NCI-H1694 treated with DMSO at 0.1 percent for 48 hours (cell line): Measurements from ENCODE around the gene MRPL58.
"Not testable (repeated sequence)": the region's sequence is repeated elsewhere in the genome, so short reads cannot be mapped to it uniquely, and the experiment has no call there.

Source experiments
- DNase-seq: peaks from one replicate; lab custom pipeline; 2025; lab: John Stamatoyannopoulos, UW

MRPL58 gene

DNA sequence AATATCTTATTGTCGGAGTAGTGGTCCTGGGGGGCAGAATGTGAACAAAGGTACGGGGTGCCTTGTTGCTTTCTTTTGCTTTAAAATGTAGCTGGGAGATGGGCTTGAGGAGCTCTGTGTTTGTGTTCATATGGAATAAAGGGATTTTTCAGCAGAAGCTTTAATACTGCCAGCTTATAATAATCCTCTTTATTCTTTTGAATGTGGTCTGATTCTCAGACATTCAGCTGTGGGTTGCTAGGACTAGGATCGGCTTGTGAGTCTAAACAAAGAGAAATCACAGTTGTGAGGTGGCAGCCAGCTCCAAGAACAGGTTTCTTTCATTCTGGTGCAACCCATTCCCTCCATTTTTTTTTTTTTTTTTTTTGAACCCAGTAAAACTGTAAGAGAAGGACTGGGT is 7.2 kb downstream of the MRPL58 start:
- no peak for DNase-seq

DNA sequence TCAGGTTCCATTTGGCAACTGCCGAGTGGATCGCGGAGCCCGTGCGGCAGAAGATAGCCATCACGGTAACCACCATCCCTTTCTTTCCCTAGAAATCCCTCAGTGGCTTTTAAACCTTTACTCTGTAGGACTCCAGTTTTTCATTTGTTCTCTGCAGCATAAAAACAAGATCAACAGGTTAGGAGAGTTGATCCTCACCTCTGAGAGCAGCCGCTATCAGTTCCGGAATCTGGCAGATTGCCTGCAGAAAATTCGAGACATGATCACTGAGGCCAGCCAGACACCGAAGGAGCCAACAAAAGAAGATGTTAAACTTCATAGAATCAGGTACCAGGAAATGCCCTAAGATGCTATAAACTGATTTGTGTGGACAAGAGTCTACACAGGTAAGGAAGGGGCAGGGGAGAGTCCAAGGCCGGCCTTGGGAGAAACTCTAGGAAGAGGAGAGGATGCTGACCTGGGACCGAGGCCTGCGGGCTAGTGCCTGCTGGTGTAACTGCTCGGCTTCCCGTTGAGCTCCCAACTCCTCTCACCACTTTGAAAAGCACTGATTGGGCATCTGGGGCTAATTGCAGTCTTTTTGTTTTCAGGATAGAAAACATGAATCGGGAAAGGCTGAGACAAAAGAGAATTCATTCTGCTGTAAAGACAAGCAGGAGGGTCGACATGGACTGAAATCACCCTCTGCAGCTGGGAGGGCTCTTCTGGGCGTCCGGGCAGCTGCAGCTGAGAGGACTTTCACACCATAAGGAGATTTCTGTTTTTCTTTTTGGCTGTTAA is 8.1 kb downstream of the MRPL58 start:
- no peak for DNase-seq

DNA sequence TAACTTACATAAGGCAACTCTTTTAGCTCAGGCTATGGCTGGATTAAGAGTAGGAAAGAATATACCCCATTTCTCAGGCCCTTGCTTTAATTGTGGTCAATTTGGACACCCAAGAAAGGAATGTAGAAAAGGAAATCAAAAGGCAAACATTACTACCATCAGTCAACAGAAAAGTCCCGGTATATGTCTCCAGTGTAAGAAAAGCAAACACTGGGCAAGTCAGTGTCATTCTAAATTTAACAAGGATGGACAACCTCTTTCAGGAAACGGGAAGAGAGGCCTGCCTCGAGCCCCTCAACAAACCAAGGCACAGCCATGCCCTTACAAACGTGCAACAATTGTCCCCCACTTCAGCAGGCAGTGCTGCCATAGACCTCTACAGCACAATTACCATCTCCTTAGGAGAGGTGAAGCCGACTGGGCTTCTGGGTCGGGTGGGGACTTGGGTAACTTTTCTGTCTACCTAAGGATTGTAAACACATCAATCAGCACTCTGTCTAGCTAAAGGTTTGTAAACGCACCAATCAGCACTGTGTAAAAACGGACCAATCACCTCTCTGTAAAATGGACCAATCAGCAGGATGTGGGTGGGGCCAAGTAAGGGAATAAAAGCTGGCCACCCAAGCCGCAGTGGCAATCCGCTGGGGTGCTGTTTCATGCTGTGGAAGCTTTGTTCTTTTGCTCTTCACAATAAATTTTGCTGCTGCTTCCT is 12.4 kb downstream of the MRPL58 start:
- DNase-seq: no peak

DNA sequence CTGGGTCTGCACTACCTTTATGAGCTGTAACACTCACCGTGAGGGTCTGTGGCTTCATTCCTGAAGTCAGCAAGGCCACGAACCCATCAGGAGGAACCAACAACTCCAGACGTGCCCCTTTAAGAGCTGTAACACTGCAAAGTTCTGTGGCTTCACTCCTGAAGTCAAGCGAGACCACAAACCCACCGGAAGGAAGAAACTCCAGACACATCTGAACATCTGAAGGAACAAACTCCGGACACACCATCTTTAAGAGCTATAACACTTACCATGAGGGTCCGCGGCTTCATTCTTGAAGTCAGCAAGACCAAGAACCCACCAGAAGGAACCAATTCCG is 12.9 kb downstream of the MRPL58 start:
- DNase-seq: not testable (repeated sequence)

DNA sequence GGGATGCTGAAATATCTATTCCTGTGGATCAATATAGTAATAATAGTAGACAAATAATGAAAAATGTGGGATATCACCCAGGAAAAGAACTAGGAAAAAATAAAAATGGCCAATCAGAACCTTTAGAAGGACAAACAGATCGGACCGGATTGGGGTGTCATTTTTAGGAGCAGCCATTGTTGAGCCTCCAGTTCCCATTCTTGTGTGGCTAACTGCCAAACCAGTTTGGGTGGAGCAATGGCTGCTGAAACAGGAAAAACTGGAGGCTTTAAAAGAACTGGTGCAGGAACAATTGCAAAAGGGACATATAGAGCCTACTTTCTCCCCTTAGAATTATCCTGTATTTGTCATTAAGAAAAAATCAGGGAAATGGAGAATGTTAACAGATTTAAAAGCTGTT is 14.2 kb downstream of the MRPL58 start:
- not testable (repeated sequence) for DNase-seq

DNA sequence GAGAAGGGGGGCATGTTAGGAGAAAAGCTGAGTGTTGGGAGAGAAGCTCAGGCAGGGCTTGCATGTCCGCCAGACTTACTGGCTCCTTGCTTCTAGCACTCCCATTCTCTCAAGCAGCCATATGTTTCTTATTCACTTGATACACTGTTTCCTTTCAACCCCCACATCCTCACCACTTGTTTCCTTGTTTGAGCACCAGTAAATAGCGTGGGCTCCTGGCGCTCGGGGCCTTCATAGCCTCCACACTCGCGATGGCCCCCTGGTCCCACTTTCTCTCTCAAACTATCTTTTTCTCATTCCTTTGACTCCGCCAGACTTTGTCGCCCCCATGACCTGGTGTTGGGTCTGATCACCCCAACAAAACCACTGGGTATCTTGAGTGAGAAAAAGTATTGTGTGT is 17.7 kb downstream of the MRPL58 start:
- no peak for DNase-seq

DNA sequence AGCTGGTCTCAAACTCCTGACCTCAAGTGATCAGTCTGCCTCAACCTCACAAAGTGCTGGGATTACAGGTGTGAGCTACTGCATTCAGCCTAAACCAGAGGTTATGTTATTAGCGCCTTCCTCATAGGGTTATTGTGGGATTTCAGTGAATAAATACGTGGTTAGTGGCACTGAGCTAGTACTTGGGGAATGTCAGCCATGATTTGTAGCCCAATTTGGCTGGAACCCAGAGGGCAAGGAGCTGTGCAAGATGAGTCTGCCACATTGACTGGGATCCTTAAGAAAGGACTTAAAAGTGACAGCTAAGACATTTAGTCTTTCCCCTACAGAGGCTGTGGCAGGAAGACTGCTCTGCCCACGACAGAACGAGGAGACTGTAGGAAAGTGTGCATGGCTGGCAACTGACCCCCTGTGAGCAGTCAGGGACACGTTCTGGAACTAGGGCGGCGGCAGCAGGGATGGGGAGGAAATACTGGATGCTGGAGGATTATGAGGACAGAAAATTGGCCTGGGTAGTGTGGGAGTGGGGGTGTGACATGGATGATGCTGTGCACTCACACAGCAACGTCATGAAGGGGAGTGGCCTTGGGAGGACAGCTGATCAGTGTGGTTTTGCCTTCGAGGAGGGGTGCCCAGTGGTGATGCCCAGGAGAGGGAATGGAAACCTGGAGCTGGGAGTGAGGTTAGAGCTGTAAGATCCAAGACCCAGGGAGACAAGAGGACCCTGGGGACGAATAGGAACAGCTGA is 19.7 kb downstream of the MRPL58 start:
- DNase-seq: peak; percentile 39

DNA sequence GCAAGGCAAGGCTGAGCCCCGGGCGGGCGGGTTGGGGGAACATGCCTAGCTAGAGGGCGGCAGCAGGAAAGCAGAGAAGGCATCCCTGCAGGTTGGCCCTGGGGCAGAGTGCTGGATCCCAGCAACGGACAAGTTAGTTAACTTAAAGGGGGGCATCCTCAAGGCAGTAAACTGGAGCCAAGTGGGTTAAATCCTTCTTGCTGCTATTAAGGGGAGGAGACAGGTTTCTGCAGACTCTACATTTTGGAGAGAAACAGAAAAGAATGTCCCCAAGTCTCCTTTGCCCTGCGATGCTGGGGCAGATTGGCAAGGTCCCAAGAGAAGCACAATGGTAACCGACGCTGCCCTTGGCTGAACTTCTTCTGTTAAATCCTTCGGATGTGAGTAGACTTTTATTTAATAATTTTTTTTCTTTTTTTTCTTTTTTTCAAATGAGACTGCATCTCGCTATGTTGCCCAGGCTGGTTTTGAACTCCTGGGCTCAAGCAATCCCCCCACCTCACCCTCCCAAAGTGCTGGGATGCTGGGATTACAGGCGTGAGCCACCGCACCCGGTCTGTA is 20.3 kb downstream of the MRPL58 start:
- DNase-seq: no peak

DNA sequence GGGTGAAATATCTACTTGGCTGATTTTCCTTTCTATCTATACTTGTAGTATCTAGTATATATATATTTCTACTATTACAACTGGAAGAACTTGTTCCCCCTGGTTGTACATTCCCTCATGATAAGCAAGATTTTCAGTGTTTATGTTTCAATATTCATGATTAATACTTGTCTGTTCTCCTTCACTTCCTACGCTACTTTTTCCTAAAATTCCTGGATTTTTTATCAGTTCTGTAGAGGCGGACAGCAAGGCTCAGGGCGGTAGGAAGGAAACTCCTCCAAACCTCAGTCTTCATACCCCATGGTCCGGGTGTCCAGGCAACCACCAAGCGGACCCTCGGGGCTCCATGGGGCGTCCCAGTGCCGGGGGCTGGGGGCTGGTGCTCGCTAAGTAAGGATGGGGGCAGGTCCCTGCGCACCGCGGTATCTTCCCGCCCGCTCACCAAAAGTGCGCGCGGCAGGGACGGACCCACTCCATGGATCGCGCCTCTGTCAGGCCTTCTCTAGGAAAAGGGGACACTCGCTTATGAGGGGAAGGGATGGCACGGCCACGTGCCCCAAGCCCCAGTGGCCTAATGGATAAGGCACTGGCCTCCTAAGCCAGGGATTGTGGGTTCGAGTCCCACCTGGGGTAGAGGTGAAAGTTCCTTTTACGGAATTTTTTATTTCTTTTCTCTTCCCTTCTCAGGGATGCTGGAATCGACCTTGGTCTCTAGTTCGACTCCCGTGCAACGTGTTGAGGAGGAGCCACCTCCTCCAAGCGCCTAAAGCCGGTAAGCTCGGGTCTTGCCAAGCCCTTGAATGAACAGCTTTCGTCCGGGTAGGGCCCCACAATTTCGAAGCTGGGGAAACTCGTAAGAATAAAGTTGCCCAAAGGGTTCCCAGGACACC is 21.1 kb downstream of the MRPL58 start:
- peak; percentile 85 for DNase-seq

DNA sequence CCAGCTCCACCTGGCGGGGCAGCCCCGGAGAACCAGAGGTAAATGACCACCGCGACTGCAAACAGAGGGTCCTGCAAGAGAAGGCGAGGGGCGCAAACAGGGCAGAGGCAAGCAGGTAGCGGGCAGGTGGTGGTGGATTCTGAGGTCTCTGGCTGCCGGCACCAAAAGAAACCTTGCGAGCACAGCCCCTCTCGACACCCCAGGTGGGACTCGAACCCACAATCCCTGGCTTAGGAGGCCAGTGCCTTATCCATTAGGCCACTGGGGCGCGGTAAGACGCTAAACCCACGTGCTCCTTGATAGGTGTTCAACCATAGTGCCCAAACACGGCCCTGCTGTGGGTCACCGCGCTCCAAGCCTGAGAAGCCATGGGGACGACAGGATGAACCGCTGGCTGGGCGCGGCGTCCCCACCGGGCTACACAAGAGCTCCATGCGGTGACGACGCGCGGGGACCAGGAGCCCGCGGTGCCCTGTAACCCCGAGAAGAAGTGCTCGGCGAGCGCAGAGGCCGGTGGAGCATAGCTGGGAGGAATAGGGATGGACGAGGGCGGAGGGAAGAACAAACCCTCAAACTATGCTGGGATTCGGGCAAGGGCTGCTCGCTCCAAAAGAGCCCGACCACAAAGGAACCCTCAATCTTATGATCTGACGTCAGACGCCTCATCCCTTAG is 21.9 kb downstream of the MRPL58 start:
- DNase-seq: peak; percentile 81

DNA sequence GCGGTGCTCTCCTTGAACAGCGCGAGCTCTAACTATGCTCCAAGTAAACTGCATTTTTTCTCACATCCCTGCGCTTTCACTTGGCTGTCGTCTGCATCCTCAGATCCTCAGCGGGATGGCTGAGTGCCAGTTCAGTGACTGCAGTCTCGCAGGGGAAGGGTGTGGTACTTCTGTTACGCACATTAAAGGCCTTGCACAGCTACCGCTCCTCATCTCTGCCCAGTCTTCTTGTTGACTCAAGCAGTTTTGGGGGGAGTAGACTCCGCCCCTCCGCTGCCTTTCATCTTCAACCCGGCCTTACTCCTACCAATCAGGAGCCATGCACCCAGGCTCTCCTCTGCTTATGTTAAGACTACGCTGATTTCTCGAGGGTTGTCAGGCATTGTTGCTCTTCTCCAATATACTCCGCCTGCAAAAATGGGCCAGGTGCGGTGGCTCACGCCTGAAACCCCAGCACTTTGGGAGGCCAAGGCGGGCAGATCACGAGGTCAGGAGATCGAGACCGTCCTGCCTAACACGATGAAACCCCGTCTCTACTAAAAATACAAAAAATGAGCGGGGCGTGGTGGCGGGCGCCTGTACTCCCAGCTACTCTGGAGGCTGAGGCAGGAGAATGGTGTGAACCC is 24.3 kb downstream of the MRPL58 start:
- DNase-seq: no peak

DNA sequence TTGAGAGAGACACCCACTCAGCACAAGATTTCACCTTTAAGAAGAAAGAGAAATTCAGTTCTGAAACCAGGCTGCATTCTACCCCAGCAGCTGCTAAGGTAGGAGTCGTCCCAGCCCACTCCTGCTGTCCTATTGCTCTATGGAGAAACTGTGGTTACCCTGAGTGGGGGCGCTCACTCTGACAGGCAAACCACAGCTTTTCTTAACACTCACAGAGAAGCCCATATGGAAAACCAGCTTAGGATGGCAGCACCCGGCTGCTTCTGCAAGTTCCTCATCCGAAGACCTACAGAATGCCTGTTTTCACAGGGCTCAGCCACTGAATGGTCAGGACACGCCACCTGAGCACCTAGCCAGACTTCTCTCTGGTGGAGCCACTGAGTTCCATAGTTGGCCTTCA is 26.8 kb downstream of the MRPL58 start:
- no peak for DNase-seq

DNA sequence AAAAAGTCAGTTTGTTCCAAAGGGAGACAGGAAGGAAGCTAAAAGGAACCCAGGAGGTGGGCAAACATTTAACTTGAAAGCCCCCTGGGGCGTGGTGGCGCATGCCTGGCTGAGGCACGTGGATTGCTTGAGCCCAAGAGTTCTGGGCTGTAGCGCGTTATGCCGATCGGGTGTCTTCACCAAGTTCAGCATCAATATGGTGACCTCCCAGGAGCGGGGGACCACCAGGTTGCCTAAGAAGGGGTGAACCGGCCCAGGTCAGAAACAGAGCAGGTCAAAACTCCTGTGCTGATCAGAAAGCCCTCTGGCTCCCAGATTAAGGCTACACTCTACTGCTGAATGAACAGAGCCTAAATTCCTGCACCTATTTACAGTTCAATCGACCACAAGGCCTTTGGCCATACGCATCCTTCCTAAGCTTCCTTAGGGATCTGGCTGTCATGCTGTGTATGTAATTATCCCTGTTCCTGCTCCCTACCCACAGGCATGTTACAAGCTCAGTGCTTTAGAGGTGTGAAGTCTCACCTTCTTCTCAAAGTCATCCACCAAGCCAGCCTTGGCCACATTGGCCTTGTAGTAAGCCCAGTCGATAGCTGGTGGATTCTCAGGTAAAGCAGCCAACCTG is 29.3 kb downstream of the MRPL58 start:
- no peak for DNase-seq

DNA sequence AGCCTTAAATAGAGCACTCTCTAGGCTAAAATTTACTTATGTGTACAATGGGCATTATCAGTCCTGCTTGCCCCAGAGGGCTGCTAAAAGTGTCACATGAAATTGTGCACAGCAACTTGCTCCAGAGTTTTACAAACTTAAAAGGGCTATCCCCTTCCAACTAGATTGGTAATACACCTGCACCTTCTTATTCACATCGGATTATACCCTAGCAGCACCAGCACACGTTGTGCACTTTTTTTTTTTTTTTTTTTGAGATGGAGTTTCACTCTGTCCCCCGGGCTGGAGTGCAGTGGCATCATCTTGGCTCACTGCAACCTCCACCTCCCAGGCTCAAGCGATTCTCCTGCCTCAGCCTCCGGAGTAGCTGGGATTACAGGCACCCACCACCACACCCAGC is 31.3 kb downstream of the MRPL58 start:
- DNase-seq: not testable (repeated sequence)

DNA sequence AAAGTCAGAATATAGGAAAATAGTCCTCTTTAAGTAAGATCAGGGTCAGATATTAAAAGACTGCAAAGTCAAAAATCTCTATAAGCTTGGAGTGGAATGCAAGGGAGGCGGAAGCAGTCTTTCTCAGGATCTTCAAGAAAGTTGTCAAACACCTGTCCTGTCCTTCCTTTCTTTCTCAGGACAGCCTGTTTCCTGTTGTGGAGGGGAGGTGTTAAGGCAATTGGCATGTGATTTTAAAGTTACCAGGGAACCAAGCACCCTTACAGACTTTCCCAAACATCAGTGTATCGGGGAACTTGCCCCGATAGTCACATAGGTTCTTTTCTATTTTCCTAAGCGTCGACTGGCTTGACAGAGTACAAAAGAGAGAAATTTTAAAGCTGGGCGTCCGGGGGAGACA is 32.2 kb downstream of the MRPL58 start:
- DNase-seq: no peak

DNA sequence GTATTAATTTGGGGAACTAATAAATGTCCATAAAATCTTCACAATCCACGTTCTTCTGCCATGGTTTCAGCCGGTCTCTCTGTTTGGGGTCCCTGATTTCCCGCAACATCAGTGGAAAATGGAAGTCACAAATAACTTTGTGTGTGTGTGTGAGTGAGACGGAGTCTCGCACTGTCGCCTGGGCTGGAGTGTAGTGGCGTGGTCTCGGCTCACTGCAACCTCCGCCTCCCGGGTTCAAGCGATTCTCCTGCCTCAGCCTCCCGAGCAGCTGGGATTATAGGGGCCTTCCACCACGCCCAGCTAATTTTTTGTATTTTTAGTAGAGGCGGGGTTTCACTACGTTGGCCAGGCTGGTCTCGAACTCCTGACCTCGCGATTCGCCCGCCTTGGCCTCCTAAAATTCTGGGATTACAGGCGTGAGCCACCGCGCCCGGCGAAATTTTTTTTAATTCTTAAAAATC is 33.5 kb downstream of the MRPL58 start:
- DNase-seq: not testable (repeated sequence)

DNA sequence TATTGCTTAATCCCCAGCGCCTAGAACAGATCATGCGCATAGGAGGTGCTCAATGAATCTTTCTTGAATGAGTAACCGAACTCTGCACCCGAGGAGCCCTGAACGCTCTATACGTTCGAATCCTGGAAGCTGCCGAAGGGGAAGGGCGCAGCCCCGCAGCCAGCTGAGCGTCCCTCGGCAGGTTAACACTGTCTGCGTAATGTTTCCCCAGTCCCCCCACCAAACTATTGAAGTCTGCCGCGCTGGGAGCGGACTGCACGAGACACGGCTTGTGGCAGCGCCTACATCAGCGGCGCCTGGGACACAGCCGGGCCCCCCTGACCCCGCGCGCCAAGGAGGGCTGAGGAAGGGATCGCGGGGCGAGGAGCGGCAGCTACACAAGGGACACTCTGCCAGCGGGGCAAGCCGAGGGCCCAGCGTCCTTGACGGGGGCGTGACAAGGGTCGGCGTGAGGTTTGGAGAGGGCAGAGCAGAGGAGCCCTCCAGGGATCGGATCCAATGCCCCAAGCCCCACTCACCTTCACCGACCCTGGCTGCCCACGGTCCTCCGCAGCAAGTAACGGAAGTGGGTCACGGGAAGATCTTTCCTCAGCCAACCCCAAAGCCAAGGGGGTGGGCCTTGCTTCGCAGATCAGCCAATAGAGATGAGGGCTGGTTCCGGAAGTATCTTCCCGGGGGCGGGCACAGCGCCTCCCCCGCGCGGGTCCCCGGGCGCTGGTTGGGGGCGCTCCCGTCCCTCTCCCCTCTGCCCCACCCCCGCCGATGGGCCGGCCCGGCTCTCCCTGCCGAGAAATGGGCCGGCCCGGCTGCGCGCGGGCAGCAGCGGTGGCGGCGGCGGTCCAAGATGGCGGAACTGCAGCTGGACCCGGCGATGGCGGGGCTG is 34.2 kb downstream of the MRPL58 start, which contains the start of the genes ATP5PD and KCTD2:
Gene ATP5PD, minus strand, starts transcription at position 563 of the 883 bp plus-strand sequence. CDS start 4,319 bp downstream, outside the sequence.
Gene KCTD2, plus strand, starts transcription at position 819 of the 883 bp plus-strand sequence. Its CDS starts 26 bp downstream, at position 845.
- DNase-seq: peak; percentile 87

DNA sequence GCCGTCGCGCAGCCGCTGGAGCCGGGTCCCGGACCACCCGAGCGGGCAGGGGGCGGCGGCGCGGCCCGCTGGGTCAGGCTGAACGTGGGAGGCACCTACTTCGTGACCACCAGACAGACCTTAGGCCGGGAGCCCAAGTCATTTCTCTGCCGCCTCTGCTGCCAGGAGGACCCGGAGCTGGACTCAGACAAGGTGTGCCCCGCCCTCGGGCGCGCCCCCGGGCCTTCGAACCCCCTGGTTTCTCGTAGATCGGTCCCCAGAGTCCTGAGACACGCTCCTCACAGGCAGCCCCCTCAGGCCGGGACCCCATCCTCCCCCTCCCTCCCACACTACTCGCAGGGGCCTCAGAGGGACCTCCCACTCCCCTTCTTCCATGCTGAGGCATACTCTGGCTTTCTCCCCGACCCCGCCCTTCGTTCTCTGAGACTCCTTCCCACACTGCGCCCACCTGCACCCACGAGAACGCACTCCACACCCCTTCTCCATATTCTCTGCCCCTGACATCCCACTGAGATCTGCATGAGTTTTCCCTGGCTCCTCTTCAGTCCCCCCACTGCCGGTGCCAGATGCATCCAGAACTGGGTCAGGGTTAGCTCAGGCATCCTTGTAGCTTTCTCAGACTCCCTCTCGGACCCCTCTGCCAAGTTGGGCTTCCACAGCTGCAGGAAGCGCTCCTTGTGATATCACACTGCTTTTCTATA is 35.1 kb downstream of the MRPL58 start:
- no peak for DNase-seq
